ENCODE data around the gene CTNNBL1.
"Not testable (repeated sequence)": the region's sequence is repeated elsewhere in the genome, so short reads cannot be mapped to it uniquely, and the experiment has no call there.

CTNNBL1 gene

GRCh38 chr20:37693635-37694626 lies at the start of gene CTNNBL1:
Gene CTNNBL1 (plus strand): TSS chr20:37694030. CDS start chr20:37694123, 93 bp downstream.
- peak; percentile 99 for DNase-seq

GRCh38 chr20:37644605-37645004 lies 49.2 kb upstream of the CTNNBL1 start:
- DNase-seq, result no peak

- DNase-seq, result no peak
Measured at GRCh38 chr20:37647946-37648345, 45.9 kb upstream of the CTNNBL1 start.

- DNase-seq, result peak; percentile 34 to 55 (median 45)
Measured at GRCh38 chr20:37649017-37649416, 44.8 kb upstream of the CTNNBL1 start.

- no peak for DNase-seq
Measured at GRCh38 chr20:37649676-37650370, 44.0 kb upstream of the CTNNBL1 start.

- DNase-seq, result no peak
Measured at GRCh38 chr20:37650661-37651060, 43.2 kb upstream of the CTNNBL1 start.

GRCh38 chr20:37651932-37652331 lies 41.9 kb upstream of the CTNNBL1 start:
- DNase-seq, result peak; percentile 30 to 47 (median 42)

GRCh38 chr20:37656945-37657344 lies 36.9 kb upstream of the CTNNBL1 start:
- DNase-seq, result no peak

GRCh38 chr20:37657924-37658804 lies 35.7 kb upstream of the CTNNBL1 start:
- peak in 1 of 3 donors; percentile 7 for DNase-seq

GRCh38 chr20:37661519-37661918 lies 32.3 kb upstream of the CTNNBL1 start:
- no peak for DNase-seq

- DNase-seq, result no peak
Measured at GRCh38 chr20:37662308-37662707, 31.5 kb upstream of the CTNNBL1 start.

- not testable (repeated sequence) for DNase-seq
Measured at GRCh38 chr20:37664595-37664994, 29.2 kb upstream of the CTNNBL1 start.

GRCh38 chr20:37668166-37668565 lies 25.7 kb upstream of the CTNNBL1 start:
- no peak for DNase-seq

- DNase-seq, result peak in 2 of 3 donors; percentile 31 to 53
Measured at GRCh38 chr20:37669062-37669772, 24.6 kb upstream of the CTNNBL1 start.

- DNase-seq, result no peak
Measured at GRCh38 chr20:37669773-37670236, 24.0 kb upstream of the CTNNBL1 start.

GRCh38 chr20:37670351-37670791 lies 23.5 kb upstream of the CTNNBL1 start:
- DNase-seq, result no peak

GRCh38 chr20:37672143-37672542 lies 21.7 kb upstream of the CTNNBL1 start:
- no peak for DNase-seq

- no peak for DNase-seq
Measured at GRCh38 chr20:37673444-37673843, 20.4 kb upstream of the CTNNBL1 start.

GRCh38 chr20:37676440-37676839 lies 17.4 kb upstream of the CTNNBL1 start:
- no peak for DNase-seq

GRCh38 chr20:37677969-37678861 lies 15.6 kb upstream of the CTNNBL1 start:
- DNase-seq, result no peak

- not testable (repeated sequence) for DNase-seq
Measured at GRCh38 chr20:37679751-37680150, 14.1 kb upstream of the CTNNBL1 start.

Measured in suppressor macrophage treated with lipopolysaccharide for 1 hour (primary cell).